ENCODE measurements around the gene PDCD1LG2.
A peak's percentile ranks its signal among the peaks of the same experiment; 100 is the strongest.
"Not testable (repeated sequence)": the region's sequence is repeated elsewhere in the genome, so short reads cannot be mapped to it uniquely, and the experiment has no call there.

Gene PDCD1LG2

GRCh38 chr9:5493679-5494511 is 16.4 kb upstream of the PDCD1LG2 start:
- peak; percentile 87 for DNase-seq (ENCODE audit: low read depth)

DNA sequence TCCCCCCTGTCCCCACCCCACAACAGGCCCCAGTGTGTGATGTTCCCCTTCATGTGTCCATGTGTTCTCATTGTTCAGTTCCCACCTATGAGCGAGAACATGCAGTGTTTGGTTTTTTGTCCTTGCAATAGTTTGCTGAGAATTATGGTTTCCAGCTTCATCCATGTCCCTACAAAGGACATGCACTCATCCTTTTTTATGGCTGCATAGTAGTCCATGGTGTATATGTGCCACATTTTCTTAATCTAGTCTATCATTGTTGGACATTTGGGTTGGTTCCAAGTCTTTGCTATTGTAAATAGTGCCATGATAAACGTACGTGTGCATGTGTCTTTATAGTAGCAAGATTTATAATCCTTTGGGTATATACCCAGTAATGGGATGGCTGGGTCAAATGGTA is 15.6 kb upstream of the PDCD1LG2 start:
- DNase-seq (ENCODE audit: low read depth): not testable (repeated sequence)

- no peak for DNase-seq (ENCODE audit: low read depth)
These were observed 11.2 kb upstream of the PDCD1LG2 start for GRCh38 chr9:5499157-5499556.

DNA sequence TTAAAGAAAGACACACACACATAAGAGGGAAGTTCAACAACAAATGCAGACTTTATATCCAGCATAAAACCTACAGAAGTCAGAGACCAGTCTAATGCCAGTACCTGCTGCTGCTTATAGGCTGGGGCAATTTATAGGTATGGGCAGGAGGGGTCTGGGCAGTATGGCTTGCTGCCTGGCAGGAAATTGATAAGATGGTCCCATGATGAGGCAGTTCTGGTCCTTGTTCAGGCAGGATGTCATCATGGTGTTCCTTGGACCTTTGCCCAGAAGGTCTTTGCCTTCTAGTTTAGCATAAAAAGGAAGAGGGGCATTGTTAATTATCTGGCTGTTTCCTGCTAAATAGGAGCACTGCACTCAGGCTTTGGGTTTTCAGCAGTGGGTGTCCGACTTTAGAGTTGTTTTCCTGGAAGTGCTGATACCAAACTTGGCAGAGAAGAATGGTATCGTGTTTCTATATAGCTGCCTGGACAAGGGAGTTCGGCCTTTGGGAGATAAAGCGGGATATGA is 10.4 kb upstream of the PDCD1LG2 start:
- no peak for DNase-seq (ENCODE audit: low read depth)

DNA sequence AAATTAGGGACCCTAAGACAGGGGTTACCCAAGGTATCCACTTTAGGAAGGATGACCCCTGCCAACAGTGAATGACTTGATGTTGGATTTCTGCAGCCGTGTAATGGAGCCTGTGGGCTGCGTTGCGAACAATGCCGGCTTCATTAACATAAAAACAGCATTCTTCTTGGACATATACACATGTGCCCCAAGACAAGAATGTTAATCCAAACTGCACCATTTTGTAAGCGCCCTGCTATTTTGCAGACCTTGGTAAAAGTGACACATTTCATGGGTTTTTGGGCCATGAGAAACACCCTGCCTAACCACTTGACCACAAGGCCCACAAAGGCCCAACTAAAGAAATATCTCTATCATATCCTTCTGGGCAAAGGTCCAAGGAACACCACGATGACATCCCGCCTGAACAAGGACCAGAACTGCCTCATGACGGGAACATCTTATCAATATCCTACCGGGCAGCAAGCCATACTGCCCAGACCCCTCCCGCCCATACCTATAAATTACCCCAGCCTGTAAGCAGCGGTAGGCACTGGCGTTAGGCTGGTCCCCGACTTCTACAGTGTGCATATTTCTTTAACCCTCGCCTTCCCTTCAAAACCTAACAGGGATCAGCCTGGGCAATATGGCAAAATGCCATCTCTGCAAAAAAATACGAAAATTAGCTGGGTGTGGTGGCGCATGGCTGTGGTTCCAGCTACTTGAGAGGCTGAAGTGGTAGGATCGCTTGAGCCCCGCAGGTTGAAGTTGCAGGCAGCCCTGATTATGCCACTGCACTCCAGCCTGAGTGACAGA is 9.7 kb upstream of the PDCD1LG2 start:
- peak; percentile 39 for DNase-seq (ENCODE audit: low read depth)

DNA sequence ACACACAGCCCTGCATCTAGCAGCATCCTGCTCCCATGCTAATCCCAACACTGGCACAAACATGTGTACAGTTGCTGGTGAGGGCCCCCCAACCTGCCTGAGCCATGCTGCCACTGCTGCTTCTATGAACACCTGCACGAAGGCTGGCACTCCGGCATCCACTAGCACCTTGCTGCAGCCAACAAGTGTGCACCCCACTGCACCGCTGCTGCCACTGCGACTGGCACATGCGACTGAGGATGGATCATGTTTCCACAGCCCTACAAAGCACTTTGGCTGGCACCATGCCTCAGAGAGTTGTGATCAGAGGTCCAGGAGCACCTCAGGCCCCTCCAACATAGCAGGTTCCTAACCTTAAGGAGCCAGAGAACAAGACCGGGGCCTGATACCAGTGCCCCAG is 7.8 kb upstream of the PDCD1LG2 start:
- no peak for DNase-seq (ENCODE audit: low read depth)

GRCh38 chr9:5509573-5509972 is 758 bp upstream of the PDCD1LG2 start:
- DNase-seq (ENCODE audit: low read depth): peak; percentile 74

- no peak for DNase-seq (ENCODE audit: low read depth)
These were observed 658 bp downstream of the PDCD1LG2 start for GRCh38 chr9:5510989-5511388.

- no peak for DNase-seq (ENCODE audit: low read depth)
These were observed 1.1 kb downstream of the PDCD1LG2 start for GRCh38 chr9:5511476-5511875.

DNA sequence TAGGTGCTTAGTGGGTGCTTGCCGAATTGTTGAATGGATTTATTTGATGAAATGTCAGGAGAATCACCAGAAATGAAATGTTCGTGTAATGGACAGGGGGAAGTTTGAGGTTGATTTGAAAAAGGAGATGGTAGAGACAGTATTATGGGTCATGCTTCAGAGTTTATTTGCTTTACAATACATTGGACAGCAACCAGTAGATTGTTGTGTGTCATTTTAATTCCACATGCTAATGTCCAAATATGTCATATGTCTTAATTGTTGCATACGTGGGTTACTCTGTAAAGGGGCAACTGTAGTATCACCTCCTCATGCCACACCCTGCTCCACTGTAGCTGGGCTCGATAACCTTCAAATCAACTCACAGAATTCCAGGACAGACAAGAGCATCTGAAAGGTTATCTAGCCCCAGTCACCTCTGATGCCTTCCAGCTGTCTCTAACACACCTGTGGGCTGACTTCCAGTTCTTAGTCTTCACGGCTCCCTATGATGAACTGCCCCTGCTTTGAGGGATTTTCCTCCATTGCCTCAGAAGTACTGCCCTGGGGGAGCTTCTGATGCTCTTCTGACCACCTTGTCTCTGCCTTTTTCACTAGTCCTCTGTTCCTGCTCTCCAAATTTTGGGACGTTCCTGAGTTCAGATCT is 1.7 kb downstream of the PDCD1LG2 start:
- no peak for DNase-seq (ENCODE audit: low read depth)

GRCh38 chr9:5512658-5513452 is 2.5 kb downstream of the PDCD1LG2 start:
- DNase-seq (ENCODE audit: low read depth): no peak

GRCh38 chr9:5513966-5514616 is 3.8 kb downstream of the PDCD1LG2 start:
- DNase-seq (ENCODE audit: low read depth): no peak

GRCh38 chr9:5514617-5515260 is 4.4 kb downstream of the PDCD1LG2 start:
- no peak for DNase-seq (ENCODE audit: low read depth)

DNA sequence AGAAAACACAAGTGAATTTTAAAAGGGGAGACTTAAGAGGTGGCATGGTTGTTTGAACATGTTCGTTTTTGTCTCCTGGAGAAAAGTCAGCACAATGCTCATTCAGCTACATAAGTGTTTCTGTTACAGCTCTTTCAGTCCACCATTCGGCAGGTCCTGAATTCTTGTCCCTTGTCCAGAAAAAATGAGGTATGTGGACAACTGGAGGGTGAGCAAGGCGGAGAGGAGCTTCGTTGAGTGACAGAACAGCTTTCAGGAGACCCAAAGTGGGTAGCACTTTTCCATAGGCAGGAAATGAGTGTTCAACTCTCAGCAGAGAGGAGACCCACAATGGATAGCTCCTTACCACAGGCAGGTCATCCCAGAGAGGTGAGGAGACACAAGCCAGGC is 4.9 kb downstream of the PDCD1LG2 start:
- no peak for DNase-seq (ENCODE audit: low read depth)

- DNase-seq (ENCODE audit: low read depth): no peak
These were observed 6.3 kb downstream of the PDCD1LG2 start for GRCh38 chr9:5516453-5517220.

DNA sequence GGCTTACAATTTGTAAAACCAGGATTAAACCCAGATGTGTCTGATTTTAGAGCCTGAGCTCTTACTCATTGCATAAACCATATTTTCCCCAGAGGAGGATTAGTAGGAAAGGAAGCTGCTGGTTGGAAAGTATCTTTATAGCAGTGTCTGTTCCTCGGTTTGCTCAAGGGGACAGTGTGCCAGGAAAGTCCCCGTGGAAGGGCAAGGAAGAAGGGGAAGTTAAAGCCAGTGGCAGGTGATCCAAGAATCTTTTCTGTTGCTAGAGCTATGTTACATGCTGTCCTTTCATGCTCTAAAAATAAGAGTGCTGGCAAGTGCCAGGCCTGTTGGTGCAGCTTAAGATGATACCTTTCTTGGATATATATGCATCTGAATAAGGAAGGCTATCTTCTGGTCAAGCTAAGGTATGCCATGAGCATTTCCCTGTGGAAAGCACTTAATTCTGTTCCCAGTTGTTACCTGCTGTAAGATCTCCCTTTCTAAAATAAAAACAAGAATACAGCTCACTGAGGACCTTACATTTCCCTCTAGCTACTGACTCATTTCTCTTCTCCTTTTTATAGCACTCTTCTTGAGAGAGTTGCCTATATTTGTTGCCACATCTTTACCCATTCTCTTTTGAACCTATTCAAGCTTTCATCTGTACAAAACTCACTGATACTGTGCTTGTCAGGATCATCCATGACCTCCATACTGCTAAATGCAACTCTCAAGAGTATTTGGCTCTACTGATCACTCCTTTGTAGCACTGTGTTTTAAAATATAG is 8.0 kb downstream of the PDCD1LG2 start:
- peak; percentile 25 for DNase-seq (ENCODE audit: low read depth)

GRCh38 chr9:5518937-5519319 is 8.6 kb downstream of the PDCD1LG2 start:
- no peak for DNase-seq (ENCODE audit: low read depth)

- no peak for DNase-seq (ENCODE audit: low read depth)
These were observed 13.8 kb downstream of the PDCD1LG2 start for GRCh38 chr9:5524090-5524489.

- DNase-seq (ENCODE audit: low read depth): no peak
These were observed 19.4 kb downstream of the PDCD1LG2 start for GRCh38 chr9:5529683-5530221.
